ENCODE data around the gene ICAM5.

ICAM5 gene

DNA sequence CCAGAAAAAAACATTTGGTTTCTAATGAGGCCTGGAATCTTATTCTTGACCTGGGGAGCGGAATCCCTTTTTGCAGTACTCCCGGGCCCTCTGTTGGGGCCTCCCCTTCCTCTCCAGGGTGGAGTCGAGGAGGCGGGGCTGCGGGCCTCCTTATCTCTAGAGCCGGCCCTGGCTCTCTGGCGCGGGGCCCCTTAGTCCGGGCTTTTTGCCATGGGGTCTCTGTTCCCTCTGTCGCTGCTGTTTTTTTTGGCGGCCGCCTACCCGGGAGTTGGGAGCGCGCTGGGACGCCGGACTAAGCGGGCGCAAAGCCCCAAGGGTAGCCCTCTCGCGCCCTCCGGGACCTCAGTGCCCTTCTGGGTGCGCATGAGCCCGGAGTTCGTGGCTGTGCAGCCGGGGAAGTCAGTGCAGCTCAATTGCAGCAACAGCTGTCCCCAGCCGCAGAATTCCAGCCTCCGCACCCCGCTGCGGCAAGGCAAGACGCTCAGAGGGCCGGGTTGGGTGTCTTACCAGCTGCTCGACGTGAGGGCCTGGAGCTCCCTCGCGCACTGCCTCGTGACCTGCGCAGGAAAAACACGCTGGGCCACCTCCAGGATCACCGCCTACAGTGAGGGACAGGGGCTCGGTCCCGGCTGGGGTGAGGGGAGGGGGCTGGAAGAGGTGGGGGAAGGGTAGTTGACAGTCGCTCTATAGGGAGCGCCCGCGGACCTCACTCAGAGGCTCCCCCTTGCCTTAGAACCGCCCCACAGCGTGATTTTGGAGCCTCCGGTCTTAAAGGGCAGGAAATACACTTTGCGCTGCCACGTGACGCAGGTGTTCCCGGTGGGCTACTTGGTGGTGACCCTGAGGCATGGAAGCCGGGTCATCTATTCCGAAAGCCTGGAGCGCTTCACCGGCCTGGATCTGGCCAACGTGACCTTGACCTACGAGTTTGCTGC lies 2.7 kb upstream of the ICAM5 start, which contains the start of gene ICAM4:
Gene ICAM4, plus strand, starts transcription at position 153 of the 935 bp plus-strand sequence. Its CDS starts 58 bp downstream, at position 211.
- DNase-seq (ENCODE audit: low read depth) = peak; percentile 74
- H3K4me3 ChIP-seq (replicated peaks; ENCODE audit: low read depth, low read length) = peak within 1 kb of the TSS; percentile 12
- TF ChIP-seq, protein P1, sequence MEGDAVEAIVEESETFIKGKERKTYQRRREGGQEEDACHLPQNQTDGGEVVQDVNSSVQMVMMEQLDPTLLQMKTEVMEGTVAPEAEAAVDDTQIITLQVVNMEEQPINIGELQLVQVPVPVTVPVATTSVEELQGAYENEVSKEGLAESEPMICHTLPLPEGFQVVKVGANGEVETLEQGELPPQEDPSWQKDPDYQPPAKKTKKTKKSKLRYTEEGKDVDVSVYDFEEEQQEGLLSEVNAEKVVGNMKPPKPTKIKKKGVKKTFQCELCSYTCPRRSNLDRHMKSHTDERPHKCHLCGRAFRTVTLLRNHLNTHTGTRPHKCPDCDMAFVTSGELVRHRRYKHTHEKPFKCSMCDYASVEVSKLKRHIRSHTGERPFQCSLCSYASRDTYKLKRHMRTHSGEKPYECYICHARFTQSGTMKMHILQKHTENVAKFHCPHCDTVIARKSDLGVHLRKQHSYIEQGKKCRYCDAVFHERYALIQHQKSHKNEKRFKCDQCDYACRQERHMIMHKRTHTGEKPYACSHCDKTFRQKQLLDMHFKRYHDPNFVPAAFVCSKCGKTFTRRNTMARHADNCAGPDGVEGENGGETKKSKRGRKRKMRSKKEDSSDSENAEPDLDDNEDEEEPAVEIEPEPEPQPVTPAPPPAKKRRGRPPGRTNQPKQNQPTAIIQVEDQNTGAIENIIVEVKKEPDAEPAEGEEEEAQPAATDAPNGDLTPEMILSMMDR (IDR thresholded peaks at IDR 0.05; ENCODE audit: low read length, missing control alignments) = no peak

DNA sequence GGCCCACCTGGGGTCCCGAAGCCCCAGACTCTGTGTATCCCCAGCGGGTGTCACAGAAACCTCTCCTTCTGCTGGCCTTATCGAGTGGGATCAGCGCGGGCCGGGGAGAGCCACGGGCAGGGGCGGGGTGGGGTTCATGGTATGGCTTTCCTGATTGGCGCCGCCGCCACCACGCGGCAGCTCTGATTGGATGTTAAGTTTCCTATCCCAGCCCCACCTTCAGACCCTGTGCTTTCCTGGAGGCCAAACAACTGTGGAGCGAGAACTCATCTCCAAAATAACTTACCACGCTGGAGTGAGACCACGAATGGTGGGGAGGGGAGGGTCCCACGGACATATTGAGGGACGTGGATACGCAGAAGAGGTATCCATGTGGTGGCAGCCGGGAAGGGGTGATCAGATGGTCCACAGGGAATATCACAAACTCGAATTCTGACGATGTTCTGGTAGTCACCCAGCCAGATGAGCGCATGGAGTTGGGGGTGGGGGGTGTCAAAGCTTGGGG lies 1.0 kb upstream of the ICAM5 start:
- peak overlapping the region; percentile 54 for H3K4me3 ChIP-seq (replicated peaks; ENCODE audit: low read depth, low read length)
- DNase-seq (ENCODE audit: low read depth) = peak; percentile 40
- TF ChIP-seq, protein P1 (IDR thresholded peaks at IDR 0.05; ENCODE audit: low read length, missing control alignments) = no peak

DNA sequence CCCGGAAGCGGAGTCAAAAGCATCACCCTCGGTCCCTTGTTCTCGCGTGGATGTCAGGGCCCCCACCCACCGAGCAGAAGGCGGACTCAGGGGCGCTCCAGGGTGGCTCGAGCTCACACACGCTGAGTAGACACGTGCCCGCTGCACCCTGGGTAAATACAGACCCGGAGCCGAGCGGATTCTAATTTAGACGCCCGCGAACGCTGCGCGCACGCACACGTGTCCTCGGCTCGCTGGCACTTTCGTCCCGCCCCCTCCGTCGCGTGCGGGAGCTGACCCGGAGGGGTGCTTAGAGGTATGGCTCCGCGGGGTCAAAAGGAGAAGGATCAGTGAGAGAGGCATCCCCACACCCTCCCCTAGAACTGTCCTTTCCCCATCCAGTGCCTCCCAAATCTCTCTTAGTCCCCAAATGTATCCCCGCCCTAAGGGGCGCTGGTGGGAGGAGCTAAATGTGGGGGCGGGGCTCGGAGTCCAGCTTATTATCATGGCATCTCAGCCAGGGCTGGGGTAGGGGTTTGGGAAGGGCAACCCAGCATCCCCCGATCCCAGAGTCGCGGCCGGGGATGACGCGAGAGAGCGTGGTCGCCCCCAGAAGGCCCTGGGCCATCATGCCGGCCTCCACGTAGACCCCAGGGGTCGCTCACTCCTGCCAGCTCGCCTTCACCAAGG lies 451 bp upstream of the ICAM5 start:
- peak overlapping the region; percentile 54 for H3K4me3 ChIP-seq (replicated peaks; ENCODE audit: low read depth, low read length)
- peak; percentile 47 for DNase-seq (ENCODE audit: low read depth)
- TF ChIP-seq, protein P1 (IDR thresholded peaks at IDR 0.05; ENCODE audit: low read length, missing control alignments) = no peak

DNA sequence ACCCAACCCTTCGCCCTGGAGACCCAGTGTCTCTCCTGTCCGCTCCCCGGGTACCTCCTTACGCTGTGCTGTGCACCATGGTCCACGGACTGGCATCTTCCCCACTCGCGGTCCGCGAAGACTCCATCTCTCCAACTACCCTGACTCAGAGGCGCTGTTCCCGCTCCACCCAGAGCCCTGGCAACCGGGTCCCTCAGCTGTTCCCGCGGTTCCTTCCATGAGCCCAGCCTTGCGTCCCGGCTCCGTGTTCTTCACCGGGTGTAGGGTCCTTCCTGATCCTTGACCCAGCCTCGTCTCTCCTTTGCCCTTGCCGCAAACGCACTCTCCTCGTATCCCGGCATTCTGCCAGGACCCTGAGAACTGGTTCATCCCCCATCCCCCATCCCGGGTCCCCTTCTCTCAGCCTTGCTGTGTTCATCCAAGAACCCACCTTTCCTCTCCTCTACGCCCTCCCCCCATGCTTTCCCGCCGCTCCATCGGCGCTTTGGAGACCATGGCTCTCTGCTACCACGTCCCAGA lies 664 bp downstream of the ICAM5 start:
- TF ChIP-seq, protein P1 (IDR thresholded peaks at IDR 0.05; ENCODE audit: low read length, missing control alignments) = no peak
- DNase-seq (ENCODE audit: low read depth) = no peak
- H3K4me3 ChIP-seq (replicated peaks; ENCODE audit: low read depth, low read length) = peak overlapping the region; percentile 54

DNA sequence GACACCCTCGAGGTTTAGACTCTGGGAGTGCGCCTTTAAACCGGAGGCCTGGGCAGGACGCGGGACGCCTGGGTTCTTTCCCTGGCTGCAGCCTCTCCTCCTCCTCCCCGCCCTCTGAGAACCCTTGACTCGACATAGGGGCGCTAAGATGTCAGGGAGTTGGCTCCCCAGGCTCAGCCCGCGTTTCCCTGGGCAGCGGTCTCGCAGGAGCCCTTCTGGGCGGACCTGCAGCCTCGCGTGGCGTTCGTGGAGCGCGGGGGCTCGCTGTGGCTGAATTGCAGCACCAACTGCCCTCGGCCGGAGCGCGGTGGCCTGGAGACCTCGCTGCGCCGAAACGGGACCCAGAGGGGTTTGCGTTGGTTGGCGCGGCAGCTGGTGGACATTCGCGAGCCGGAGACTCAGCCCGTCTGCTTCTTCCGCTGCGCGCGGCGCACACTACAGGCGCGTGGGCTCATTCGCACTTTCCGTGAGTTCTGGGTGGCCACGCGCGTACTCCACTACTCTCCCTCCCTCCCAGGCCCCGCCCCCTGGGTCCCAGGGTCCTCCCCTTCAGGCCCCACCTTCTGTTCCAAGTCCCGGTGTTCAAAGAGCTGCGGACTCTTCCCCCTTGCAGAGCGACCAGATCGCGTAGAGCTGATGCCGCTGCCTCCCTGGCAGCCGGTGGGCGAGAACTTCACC lies 1.3 kb downstream of the ICAM5 start:
- TF ChIP-seq, protein P1 (IDR thresholded peaks at IDR 0.05; ENCODE audit: low read length, missing control alignments) = no peak
- no peak for DNase-seq (ENCODE audit: low read depth)

DNA sequence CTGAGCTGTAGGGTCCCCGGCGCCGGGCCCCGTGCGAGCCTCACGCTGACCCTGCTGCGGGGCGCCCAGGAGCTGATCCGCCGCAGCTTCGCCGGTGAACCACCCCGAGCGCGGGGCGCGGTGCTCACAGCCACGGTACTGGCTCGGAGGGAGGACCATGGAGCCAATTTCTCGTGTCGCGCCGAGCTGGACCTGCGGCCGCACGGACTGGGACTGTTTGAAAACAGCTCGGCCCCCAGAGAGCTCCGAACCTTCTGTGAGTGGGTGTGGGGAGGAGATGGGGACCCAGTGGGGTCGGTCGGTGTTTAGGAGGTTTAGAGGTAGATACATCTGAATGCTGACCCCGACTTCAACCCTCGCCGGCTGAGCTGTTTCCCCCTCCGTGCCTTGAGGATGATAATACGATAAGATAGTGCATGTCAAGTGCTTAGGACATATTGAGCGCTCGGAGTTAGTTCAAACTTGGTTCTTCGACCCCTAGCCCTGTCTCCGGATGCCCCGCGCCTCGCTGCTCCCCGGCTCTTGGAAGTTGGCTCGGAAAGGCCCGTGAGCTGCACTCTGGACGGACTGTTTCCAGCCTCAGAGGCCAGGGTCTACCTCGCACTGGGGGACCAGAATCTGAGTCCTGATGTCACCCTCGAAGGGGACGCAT lies 1.9 kb downstream of the ICAM5 start:
- TF ChIP-seq, protein P1 (IDR thresholded peaks at IDR 0.05; ENCODE audit: low read length, missing control alignments) = no peak
- peak overlapping the region; percentile 54 for H3K4me3 ChIP-seq (replicated peaks; ENCODE audit: low read depth, low read length)
- DNase-seq (ENCODE audit: low read depth) = no peak

More for the DNA sequence above, 1.3 kb downstream of the ICAM5 start:
- peak overlapping the region; percentile 54 for H3K4me3 ChIP-seq (replicated peaks; ENCODE audit: low read depth, low read length)
